Hematopoietic multipotent progenitor cell treated with erythropoietin and hydrocortisone succinate and interleukin-3 and kit ligand, for 8 days (in vitro differentiated cells): ENCODE measurements around the gene EFNA3.

ENCODE experiments used
- DNase-seq: peaks from one replicate; pipeline ENCODE4 v3.0.0-alpha.2; 2015

Gene EFNA3

DNA sequence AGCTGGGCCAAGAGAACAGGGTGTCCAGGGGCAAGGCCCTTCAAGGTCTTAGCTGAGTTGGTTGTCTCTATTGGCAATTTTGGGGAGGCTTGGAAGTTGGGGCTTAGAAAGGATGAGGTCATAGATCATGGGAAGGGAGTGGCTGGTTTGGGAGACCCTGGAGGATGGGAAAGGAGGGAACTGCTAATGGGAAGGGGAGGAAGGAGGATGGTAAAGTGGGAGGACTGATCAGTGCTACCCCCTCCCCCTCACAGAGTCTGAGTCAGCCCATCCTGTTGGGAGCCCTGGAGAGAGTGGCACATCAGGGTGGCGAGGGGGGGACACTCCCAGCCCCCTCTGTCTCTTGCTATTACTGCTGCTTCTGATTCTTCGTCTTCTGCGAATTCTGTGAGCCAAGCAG, 10.0 kb upstream of the EFNA3 start:
- no peak for DNase-seq

DNA sequence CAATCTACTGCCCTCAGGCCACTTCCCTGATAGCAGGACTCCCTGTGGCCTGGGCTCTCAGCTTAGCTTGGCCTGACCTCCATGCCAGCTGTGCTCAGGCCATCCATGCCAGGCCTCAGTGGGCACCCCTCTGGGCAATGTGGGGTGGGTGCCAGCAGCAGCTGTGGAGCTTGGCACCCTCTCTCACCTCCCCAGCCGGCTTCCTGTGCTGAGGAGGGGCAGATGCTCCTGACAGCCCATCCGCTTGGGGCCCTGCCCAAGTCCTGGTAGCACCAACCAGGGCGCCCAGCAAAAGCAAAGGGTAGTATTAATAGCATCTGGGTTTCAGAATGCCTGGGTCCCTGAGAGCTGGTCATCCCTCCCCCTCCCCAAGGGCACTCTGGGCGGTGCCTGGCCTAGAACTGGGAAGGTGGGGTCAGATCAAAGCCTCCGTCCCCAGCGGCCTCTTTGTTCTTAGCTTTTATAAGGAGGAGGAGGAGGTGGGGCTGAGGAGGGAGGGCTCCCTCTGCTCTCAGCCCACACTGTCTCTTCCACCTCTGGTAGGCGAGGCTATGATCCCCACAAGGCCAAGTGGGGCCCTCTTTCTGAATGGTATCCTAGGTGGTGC, 9.0 kb upstream of the EFNA3 start:
- DNase-seq, result peak; percentile 7

DNA sequence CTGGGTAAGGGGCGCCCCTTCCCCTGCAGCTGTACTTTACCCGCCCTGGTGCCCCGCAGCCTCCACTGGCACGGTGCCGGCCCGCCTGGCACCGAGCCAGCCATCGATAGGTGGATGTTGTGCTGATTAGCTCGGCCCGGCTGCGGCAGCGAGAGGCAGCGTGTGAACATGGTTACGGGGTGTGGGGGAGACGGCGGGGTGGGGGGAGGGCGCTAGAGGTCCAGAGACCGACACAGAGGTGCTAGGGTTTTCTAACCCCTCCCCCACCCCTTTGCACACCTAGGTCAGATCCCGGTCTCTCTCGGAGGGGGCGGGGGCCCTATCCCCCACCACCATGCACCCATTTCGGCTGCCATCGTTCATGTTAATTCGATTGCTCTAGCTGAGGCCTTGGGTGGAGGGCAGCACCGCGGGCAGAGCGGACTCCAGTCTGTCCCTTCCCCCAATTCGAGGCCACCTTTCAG, 8.4 kb upstream of the EFNA3 start:
- DNase-seq, result no peak

DNA sequence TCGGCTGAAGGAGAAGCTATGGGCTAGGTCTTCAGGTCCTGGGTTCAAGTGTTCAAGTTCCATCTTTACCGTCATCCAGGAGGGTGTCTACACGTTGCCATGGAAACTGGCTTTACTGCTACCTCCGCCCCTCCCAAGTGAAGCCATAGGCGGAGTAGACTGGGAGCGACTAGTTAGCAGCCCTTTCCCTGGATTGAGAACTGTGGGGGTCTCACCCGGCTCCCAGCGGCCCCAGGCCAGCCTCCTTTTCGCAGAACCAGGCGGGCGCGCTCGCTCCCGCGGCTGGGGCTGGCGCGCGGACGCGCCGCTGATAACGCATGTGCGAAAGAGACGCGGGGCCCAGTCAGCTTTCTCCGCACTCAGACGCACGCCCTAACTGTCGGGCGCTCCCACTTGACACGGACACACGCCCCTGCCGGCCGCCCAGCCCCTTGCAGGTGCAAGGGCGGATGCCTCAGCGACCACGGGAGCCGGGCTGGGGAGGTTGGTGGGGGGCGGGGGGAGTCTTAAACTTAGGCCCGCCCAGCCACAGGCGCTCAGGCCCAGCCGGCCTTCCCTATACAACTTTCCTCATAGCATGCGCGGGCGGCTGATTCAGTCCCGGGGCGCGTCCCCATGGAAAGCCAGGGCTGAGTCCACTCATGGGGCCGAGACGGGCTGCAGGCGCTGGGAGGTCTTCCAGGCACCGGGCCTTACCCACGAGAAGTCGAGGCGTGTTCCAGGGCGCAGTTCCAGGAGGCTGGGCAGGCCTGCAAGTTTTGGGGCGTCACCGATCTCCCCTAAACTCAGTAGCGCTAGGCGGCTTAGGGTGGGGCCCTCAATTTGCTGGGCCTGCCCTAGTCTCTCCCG, 7.7 kb upstream of the EFNA3 start:
- DNase-seq, result peak; percentile 88

DNA sequence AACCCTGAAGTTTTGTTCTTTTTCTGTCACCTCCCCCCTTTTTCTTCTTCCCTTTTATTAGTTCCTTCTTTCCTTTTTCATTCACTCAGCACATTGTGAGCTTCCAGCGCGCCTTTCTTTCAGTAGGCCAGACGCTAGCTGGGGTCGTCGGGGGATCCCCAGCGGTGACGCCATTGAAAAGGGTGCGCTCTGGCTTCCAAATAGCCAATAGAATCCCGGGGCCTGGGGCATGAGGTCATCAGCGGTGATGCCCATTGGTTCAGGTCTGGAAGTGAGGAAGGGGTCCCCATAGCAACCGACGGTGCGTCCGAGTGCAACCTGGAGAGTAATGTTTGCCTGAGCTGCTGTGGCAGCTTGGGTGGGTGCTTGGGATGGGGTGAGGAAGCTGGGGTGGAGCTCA, 6.9 kb upstream of the EFNA3 start:
- DNase-seq, result no peak

DNA sequence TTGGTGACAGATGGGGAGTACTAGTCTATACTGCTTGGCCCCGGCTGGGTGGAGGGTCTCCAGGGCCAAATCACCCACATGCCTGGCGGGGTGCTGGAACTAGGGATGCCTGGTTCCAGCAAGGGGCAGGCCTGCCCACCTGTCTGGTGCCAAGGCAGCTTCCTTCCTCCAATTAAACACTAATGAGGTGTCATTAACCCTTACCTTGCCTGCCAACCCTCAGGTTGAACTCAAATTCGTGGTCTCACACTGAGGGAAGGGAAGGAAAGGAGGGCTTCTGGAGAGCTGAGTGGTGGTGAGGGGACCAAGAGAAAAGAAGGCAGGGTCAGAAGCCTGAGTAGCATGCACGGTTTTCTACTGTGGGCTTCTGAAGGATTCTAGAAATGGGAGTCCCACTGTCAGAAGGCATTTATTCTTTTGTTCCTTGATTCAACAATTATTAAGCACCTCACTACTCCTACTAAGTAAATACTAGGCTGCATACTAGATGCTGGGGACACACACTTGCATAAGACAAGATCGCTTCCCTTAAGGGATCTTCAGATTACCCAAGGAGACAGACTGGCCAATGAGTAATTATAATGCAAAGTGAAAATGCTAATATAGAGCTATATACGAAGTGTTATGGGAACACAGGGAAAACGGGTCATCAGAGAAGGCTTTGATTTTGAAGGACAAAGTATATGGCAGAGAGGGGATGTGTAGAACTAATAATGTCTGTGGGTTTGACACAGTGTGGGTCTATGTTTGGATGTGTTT, 5.9 kb upstream of the EFNA3 start:
- DNase-seq, result no peak

DNA sequence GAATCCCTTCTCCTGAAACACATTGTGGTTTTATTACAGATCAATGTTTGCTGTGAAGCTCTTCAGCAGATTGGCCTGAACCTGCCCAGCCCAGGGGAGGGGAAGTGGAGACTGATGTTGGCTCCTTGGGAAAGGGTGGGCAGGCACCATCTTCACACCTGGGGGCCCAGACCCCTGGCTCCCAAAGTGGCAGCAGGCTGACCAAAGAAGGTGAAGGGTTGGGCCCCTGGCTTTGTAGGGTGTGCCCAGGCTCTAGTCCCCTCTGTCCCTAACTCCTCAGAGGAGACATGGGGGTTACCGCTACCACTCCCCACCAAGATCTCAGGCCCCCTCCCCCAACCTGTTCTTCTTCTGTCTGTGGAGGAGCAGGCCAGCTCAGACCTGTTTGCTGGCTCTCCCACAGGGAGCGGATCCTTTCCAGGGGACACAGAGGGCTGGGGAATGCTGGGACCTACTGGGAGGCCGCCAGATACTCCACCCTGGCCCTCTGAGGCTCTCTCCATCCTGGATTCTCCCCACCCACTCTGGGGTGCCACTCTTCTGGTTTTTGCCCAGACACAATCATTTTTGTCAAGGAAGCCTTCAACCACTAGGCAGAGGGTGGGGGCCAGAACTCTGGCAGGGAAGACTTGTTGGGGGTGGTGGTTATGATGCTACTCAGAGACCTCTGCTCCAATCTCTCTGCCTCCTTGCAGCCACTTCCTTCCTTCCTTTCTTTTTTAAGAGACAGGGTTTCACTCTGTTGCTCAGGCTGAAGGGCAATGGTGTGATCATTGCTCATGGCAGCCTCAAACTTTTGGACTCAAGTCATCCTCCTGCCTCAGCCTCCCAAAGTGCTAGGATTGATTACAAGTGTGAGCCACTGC, 5.0 kb upstream of the EFNA3 start:
- no peak for DNase-seq

DNA sequence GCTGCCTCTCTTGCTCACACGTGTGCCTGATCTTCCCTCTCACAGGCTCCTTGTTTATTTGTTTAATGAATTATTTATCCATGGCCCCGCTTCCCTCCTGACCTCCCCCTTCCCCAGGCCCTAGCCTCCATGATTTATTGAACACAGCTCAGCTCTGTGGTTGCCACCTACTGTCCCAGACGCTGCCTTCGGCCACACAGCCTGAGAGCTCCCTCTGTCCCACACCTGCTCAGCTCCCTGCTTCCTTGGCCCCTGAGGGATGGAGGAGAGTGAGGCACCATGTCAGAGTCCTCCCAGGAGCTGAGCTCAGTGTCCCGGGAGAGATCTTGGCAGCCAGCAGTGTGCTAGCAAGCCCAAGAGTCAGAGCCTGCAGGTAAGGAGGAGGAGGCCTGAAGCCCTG, 3.1 kb upstream of the EFNA3 start:
- DNase-seq, result no peak

DNA sequence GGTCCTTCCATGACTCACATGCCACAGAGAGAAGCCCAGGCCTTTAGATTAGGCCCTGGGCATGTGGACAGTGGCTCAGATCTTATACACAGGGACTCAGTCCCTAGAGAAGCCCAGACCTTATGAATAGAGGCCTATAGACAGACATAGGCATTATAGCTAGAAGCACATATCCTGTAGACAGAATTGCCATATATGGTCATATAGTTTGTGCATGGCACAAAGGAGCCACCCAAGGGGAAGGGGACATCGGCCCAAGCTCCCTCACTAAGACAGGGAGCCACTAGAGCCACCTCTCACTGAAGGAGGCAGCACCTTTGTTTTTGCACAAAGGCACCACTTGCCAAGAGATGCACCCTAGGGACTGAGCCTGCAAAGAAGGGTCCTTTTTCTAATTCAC, 2.3 kb upstream of the EFNA3 start:
- no peak for DNase-seq

DNA sequence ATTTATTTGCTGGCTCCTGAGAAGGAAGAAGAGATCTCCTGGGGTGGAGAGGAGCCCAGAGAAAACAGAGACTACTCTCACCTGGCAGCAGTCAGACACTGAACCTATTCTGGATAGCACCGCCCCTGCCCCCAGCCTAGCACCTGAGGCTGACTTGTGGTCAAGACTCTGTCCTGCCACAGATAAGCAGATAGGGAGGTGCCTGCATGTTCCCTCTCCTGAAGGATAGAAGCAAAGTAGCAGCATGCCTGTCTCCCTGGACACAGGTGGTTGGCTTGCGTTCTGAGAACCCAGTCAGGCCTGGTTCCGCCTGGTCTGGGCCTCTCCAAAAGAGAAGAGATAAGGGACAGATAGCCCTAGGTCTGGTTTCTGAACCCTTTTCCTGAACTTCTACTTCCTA, 1.3 kb upstream of the EFNA3 start:
- DNase-seq, result no peak

DNA sequence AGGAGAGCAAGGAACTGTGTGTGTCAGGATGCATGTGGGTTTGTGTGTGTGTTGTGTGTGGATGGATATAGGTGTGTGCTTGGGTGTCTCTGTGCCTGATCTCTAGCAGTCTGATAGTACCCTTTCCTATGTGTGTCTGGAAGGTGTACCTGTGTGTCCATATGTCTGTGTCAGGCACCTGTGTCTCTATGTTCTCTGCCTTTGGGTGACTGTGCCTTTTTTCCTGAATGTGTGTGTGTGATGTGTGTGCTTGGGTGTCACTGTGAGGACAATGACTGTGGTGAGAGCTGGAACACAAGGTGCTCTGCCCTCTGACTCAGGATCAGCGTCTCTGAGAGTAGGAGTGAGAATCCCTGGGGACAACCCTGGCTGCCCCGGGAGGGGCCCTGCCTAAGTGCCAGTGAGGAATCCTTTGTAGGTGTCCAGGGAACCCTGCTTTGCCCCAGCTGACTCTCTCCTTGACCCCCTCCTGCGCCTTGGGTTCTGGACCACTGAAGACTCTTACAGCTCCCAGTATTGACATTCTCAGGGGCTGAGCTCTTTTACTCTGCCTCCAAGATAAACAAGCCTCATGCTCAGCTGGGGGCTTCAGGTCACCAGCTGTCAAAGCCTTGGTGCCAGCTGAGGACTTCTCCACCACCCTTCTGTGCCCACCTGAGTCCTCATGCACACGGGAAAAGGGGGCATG, 735 bp upstream of the EFNA3 start:
- no peak for DNase-seq

DNA sequence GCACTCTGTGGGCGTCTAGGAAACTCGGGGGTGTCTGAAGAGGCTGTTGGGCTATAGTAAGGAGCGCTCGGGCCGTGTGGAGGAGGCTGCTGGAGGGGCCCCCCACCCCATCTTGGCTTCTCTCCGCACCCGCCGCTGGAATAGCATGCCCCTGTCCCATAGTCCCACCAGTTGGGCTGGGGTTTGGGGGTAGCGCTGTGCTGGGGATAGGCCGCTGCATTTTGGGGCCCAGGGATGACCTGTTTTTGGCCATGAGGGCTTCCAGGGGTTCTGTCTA, 511 bp downstream of the EFNA3 start:
- DNase-seq, result no peak

DNA sequence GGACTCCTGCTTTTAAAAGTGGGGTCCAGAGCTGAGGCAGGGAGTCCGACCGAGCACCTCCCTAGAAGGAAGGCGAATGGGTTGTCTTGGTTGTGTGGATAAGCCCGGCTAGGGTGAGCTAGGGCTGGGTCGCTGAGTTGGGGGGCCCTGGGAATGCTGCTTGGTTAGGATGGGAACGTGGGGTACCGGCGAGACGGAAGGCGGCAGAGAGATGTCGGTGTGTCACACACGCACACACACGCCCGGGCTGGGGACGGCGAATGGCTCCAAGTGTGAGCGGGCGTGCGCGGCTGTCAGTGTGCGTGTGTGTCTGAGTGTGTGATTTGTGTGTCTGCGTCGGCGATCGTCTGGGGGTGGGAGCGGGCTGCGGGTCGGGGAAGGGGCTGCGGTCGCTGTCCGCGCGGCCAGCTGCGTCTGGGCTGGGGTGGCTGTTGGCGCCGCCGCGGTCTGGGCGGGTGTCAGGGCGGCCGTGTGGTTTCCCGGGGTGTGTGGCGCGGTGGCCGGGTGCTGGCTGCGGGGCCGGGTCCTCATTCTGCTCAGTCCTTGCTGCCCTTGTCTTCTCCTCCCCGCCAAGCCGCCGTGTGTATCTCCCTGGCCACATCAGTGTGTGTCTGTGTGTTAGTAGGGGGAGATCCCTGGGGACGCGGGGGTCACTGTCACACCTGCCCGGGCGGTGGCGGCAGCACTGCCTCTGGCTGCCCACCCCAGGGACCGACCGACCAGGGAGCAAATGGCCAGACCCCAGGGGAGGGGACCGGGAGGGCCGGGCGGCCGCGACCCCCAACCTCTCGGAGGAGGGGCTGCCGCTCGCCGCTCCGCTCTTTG, 1.1 kb downstream of the EFNA3 start:
- no peak for DNase-seq

DNA sequence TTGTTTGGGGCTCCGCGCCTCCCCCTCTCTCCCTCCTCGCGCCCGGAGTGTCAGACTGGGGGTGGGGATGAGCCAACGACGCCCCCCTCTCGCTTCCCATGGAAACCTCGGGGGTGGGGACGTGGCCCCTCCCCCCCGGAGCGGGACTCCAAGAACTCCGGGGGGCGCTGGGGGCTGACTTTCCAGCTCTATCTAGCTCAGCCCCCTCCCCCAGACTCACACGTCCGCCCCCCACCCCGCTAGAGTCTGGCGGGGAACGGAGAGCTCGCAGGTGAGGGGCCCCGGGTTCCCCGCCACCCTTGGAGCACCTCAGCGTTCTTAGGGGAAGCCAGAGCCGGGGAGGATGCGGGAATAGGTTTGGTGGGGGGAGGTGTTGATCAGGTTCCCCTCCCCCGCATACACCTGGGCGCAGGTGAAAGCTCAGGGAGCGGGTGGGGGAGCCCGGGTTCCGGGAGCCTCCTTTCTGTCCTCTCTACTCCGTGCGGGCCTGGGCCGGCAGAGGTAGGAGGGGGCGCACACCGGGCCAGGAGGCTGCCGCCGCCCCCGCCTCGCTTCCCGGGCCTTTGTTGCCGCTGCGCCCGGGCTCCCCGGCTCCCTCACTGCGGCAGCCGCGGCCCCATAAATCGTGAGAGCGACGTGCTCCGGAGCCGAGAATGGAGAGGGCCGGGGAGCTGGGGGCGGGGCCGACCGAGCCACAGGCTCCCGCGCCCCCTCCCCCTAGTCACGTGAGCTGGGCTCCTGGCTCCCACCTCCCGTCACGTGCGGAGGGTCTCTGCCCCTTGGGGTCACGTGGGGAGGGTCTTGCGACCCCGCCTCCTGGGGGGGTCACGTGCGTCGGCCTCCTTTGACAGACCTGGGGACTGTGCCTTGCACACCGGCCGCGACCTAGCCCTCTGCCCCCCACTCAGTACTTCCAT, 1.9 kb downstream of the EFNA3 start:
- DNase-seq, result peak; percentile 6

DNA sequence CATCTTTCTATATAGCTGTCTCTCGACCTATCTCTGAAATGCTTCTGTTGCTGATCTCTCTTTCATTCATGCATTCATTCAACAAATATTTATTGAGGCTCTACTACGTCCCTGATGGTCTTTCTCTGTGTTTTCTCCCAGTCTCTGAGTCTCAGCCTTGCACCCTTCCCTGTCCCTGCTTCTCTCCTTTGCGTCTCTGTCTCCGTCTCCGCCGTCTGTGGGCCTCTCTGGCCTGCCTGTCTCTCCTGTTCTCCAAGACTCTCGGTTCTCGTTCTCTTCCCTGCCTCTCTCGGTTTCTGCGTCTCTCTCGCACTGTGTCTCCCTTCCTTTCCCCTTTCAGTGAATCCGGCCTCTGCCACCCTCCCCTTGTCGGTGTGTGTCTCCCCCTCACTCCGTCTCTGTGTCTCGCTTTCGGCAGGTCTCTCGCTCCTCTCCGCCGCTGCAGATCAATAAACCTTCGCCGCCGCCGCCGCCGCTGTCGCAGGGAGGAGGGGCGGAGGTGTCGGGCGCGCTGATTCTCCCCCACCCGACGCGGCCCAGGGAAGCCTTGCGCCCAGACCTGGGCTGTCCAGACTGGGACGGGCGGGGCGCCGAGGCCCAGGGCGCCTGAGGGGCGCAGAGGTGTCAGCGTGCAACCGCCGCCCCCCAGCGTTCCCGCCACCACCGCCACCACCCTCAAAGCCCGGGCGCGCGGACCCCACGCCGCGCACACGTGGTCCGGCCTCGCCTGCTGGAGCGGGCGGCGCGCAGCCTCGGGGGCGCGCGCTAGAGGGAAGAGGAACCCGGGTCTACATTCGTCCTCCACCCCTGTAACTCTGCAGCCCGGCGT, 3.0 kb downstream of the EFNA3 start:
- DNase-seq, result no peak

DNA sequence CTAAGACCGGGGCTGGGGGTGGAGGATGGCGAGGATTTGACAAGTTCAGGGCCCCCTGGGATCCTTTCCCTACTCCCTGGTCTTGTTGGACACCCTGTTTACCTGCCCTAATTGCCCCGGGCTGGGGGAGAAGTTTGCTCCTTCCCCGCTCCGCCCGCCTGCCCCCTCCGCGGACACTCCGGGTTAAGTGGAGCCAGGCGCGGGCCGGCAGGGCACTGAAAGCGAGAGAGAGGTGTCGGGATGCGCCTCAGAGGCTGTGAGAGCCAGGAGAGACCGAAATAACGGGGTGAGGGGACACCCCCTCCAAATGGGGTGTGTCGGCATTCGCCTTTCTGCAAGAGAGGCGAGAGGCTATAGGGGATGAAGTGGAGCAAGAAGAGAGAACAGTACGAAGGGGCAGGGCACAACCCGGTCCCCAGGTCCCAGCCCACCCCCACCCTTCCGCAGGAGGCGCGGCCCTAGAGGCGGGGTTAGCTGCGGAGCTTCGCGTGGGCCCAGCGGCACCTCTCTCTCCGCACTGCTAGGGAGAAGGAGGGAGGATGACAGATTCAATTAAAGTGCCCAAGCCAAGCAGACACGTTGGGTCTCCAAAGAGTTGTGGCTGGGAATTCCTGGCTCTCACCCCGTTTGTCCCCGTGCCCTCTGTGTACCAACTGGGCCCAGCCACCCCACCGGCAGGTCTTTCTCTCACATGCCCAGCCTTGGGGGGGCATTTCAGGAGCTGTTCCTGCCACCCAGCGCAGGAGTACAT, 3.8 kb downstream of the EFNA3 start:
- no peak for DNase-seq

DNA sequence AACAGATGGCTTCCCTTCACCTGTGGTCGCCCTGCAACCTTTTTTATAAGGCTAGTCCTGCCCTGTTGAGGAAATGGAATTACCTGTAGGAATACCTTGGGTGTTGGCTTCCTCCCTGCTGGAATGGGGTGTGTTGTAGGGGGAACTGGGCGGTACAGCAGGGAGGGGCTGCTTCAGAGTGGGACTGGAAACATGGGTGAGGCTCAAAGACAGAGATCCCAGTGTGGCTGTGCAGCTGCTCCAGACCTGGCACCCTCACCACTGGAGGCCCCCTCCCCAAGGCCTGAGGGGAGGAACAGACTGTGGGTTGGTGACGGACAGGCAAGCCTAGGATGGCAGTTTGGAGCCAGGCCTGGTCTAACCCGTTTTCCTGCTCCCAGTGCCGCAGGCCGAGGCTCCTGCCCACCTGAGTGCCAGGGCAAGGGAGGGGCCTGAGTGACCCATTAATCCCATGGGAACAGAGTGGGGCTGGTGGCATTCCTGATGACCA, 4.5 kb downstream of the EFNA3 start:
- DNase-seq, result no peak

DNA sequence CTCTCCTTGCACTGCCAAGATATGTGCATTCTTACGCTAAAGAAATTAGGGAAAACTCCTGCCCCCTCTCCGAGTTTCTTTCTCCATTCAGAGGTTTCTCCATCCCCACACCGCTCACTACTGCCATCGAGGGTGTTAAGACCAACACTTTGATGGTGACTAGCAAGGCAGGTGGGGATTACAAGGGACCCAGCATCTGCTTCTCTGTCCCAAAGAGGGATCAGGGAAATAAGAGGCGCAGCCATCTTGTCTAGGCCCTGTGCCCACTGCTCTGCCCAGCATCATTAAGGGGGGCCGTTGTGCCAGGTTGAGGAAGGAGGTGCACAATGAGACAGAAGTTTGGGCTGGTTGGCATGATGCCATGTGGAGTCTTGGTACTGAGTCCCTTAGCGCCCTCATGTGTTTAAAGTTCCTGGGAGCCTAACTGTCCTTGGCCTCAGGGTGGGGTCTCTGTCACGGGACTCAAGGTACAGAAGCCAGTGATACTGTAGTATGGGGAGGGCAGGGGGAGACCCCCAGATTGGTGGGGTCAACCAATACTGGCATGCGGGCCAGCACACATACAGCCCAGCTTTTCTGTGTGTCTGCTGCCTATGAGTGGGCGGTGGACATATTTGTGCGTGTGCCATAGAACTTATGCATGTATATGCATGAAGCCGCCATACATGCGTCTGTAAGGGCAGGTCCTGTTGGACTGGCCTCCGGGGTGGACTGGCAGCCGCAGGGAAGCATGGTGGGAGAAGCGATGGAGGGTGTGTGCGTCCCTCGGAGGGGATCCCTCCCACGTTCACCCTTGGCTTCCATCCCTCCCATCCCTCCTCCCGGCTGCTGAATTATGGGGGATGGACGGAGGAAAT, 5.5 kb downstream of the EFNA3 start:
- DNase-seq, result peak; percentile 84
